Esophagus squamous epithelium (tissue), 4 donors: ENCODE results near the gene NUPR2.

Experiments
- POLR2A ChIP-seq, 4 donors: fragments of 450-650 bp; IDR thresholded peaks; one replicate each; pipeline ENCODE4 v1.6.1; 2017; ENCODE audit warnings: antibody characterized with exemption in 4 of 4, mild to moderate bottlenecking in 4 of 4, moderate library complexity in 3 of 4
- TF ChIP-seq, protein P1 (sequence below), 6 experiments: fragments of 450-650 bp in 4 of 6; fragments of 200-600 bp in 2 of 6; sonication (generic) in 2 of 6; IDR thresholded peaks; one replicate each; pipeline ENCODE4 v1.5.1; 2016 to 2019; ENCODE audit warnings: antibody characterized with exemption in 6 of 6, mild to moderate bottlenecking in 4 of 6, moderate library complexity in 4 of 6

DNA sequence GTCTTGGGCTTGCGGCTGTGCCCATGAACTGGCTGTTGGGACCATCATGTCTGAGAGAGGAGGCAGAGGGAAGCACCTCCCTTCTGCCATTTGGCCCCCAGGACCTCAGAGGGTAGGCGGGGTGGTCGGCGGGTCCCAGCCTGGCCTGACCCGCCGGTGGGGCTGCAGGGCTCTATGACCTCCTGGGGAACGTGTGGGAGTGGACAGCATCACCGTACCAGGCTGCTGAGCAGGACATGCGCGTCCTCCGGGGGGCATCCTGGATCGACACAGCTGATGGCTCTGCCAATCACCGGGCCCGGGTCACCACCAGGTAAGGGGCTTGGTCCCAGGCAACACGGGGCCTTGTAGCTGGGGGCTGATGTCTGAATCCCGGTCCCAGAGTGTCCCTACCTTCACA, 38.0 kb downstream of the NUPR2 start:
- TF ChIP-seq, protein P1, sequence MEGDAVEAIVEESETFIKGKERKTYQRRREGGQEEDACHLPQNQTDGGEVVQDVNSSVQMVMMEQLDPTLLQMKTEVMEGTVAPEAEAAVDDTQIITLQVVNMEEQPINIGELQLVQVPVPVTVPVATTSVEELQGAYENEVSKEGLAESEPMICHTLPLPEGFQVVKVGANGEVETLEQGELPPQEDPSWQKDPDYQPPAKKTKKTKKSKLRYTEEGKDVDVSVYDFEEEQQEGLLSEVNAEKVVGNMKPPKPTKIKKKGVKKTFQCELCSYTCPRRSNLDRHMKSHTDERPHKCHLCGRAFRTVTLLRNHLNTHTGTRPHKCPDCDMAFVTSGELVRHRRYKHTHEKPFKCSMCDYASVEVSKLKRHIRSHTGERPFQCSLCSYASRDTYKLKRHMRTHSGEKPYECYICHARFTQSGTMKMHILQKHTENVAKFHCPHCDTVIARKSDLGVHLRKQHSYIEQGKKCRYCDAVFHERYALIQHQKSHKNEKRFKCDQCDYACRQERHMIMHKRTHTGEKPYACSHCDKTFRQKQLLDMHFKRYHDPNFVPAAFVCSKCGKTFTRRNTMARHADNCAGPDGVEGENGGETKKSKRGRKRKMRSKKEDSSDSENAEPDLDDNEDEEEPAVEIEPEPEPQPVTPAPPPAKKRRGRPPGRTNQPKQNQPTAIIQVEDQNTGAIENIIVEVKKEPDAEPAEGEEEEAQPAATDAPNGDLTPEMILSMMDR (IDR thresholded peaks at IDR 0.05): no peak
- no peak for TF ChIP-seq POLR2A (IDR thresholded peaks at IDR 0.05)
